NT2/D1 (cell line): ENCODE data around the gene ZNF787.

ENCODE experiments used
- DNase-seq: peaks from one replicate; pipeline ENCODE4 v3.0.0-alpha.2; 2011; ENCODE audit warnings: low read depth, low spot score
- H3K27me3 ChIP-seq: 2 replicates; pipeline ENCODE4 v1.6.0; 2011; ENCODE audit warnings: mild to moderate bottlenecking; ENCODE audit not compliant: insufficient read length, insufficient read depth
- H3K36me3 ChIP-seq: 2 replicates; pipeline ENCODE4 v1.6.1; 2011; ENCODE audit warnings: mild to moderate bottlenecking, low read length, mixed read lengths; ENCODE audit not compliant: insufficient read depth, insufficient read length
- H3K4me1 ChIP-seq: 2 replicates; pipeline ENCODE4 v1.5.1; 2011; ENCODE audit not compliant: insufficient read depth, insufficient read length
- H3K4me3 ChIP-seq: 2 replicates; pipeline ENCODE4 v1.5.1; 2011; ENCODE audit warnings: low read depth; ENCODE audit not compliant: insufficient read length
- H3K9ac ChIP-seq: 2 replicates; pipeline ENCODE4 v1.6.0; 2011; ENCODE audit warnings: low read depth; ENCODE audit not compliant: insufficient read length
- H3K9me3 ChIP-seq: 2 replicates; pipeline ENCODE4 v1.5.1; 2011; ENCODE audit warnings: mild to moderate bottlenecking, low read length; ENCODE audit not compliant: insufficient read depth
- SUZ12 ChIP-seq: IDR thresholded peaks from 2 replicates; pipeline ENCODE4 v1.6.1; 2011; ENCODE audit not compliant: insufficient read length, insufficient read depth; ENCODE audit errors: extremely low read depth
- YY1 ChIP-seq: IDR thresholded peaks from 2 replicates; pipeline ENCODE4 v1.6.1; 2011; ENCODE audit not compliant: insufficient read length, insufficient read depth
- ZNF274 ChIP-seq: IDR thresholded peaks from 2 replicates; pipeline ENCODE4 v1.6.1; 2011; ENCODE audit warnings: mild to moderate bottlenecking, low read depth, low read length

Gene ZNF787

GRCh38 chr19:56088497-56089215 is 32.4 kb downstream of the ZNF787 start:
- Histone ChIP-seq H3K27me3 (no peaks in the 10 kb centered on the region), H3K9me3 (no peaks in the 10 kb centered on the region), H3K4me1 (peaks cover 4% of the 10 kb centered on the region), H3K9ac (no peak overlapping the region), H3K4me3 (no peak overlapping the region), H3K36me3 (peaks cover 48% of the 10 kb centered on the region)
- TF ChIP-seq SUZ12 (no peak), YY1 (no peak), ZNF274 (no peak)
- no peak for DNase-seq

- Histone ChIP-seq H3K9me3 (no peaks in the 10 kb centered on the region), H3K36me3 (peaks cover 40% of the 10 kb centered on the region), H3K4me1 (peaks cover 4% of the 10 kb centered on the region), H3K9ac (no peak overlapping the region), H3K4me3 (no peak overlapping the region), H3K27me3 (no peaks in the 10 kb centered on the region)
- TF ChIP-seq YY1: no peak
- TF ChIP-seq ZNF274: no peak
- no peak for TF ChIP-seq SUZ12
- DNase-seq: no peak
These were observed 33.2 kb downstream of the ZNF787 start for GRCh38 chr19:56087647-56088496.

- H3K4me1 ChIP-seq: no peaks in the 10 kb centered on the region
- no peak for DNase-seq
- no peak overlapping the region for H3K9ac ChIP-seq
- H3K36me3 ChIP-seq: peaks cover 33% of the 10 kb centered on the region
- H3K9me3 ChIP-seq: no peaks in the 10 kb centered on the region
- no peak overlapping the region for H3K4me3 ChIP-seq
- H3K27me3 ChIP-seq: no peaks in the 10 kb centered on the region
- TF ChIP-seq ZNF274 (no peak), YY1 (no peak), SUZ12 (no peak)
These were observed 34.2 kb downstream of the ZNF787 start for GRCh38 chr19:56086671-56087430.

- no peak overlapping the region for H3K4me3 ChIP-seq
- H3K27me3 ChIP-seq: no peaks in the 10 kb centered on the region
- no peaks in the 10 kb centered on the region for H3K9me3 ChIP-seq
- peaks cover 32% of the 10 kb centered on the region for H3K36me3 ChIP-seq
- H3K4me1 ChIP-seq: no peaks in the 10 kb centered on the region
- H3K9ac ChIP-seq: no peak overlapping the region
- no peak for DNase-seq
- TF ChIP-seq YY1 (no peak), SUZ12 (no peak), ZNF274 (no peak)
These were observed 35.4 kb downstream of the ZNF787 start for GRCh38 chr19:56085571-56086275.

- no peak for DNase-seq
These were observed 36.1 kb downstream of the ZNF787 start for GRCh38 chr19:56084835-56085536.

GRCh38 chr19:56083668-56084067 is 37.4 kb downstream of the ZNF787 start:
- Histone ChIP-seq H3K9me3 (no peaks in the 10 kb centered on the region), H3K36me3 (peaks cover 18% of the 10 kb centered on the region), H3K9ac (no peak overlapping the region), H3K4me1 (no peaks in the 10 kb centered on the region), H3K27me3 (no peaks in the 10 kb centered on the region), H3K4me3 (no peak overlapping the region)
- TF ChIP-seq ZNF274 (no peak), YY1 (no peak)
- no peak for DNase-seq

More at GRCh38 chr19:56084835-56085536, 36.1 kb downstream of the ZNF787 start:
- Histone ChIP-seq H3K27me3 (no peaks in the 10 kb centered on the region), H3K9ac (no peak overlapping the region), H3K4me3 (no peak overlapping the region), H3K4me1 (no peaks in the 10 kb centered on the region), H3K9me3 (no peaks in the 10 kb centered on the region), H3K36me3 (peaks cover 30% of the 10 kb centered on the region)
- TF ChIP-seq ZNF274: no peak
- no peak for TF ChIP-seq SUZ12
- no peak for TF ChIP-seq YY1
